IMR-90 (cell line): ENCODE data around the gene HORMAD2. TPM values are rescaled to one million over a fixed set of nuclear protein-coding genes. Genes with fewer than 3 reads are reported as not detected.

Experiments used
- CEBPB ChIP-seq: IDR thresholded peaks from 2 replicates; pipeline ENCODE4 v1.6.1; 2012; ENCODE audit warnings: low read depth, low read length, improper control_type of control experiment
- ELK1 ChIP-seq: fragments of 150-350 bp; IDR thresholded peaks from 2 replicates; pipeline ENCODE4 v1.6.1; 2016; ENCODE audit warnings: low read depth, mild to moderate bottlenecking, low read length, moderate library complexity, borderline replicate concordance
- RAD21 ChIP-seq: IDR thresholded peaks from 2 replicates; pipeline ENCODE4 v1.6.1; 2012; ENCODE audit warnings: low read length, improper control_type of control experiment
- polyA plus RNA-seq, 3 experiments: library from polyadenylated mRNA; depleted of rRNA; stranded (reverse); fragments of >200 nt; gene quantifications; 2 replicates each; pipeline ENCODE4 v1.2.3, GENCODE V29; 2012; ENCODE audit warnings: low replicate concordance in 1 of 3
- total RNA-seq: library from RNA; depleted of rRNA; stranded (reverse); fragments of >200 nt; gene quantifications from 2 replicates; pipeline ENCODE4 v1.2.3, GENCODE V29; 2012

Gene HORMAD2
- total and polyA plus RNA-seq, 2 of the 4 experiments (the other 2 are of a cell fraction): not detected

GRCh38 chr22:30217698-30218560 lies 137.7 kb downstream of the HORMAD2 start (continued):
- TF ChIP-seq ELK1 (no peak), CEBPB (no peak), RAD21 (no peak)
